CD4-positive, alpha-beta T cell treated with Interleukin-6 for 4 hours (primary cell): ENCODE data around the gene ALG13.
"Not testable (repeated sequence)": the region's sequence is repeated elsewhere in the genome, so short reads cannot be mapped to it uniquely, and the experiment has no call there.

Experiments used
- DNase-seq: peaks from one replicate; pipeline ENCODE4 v3.0.0-alpha.2; 2020; ENCODE audit warnings: mixed read lengths

The ALG13 gene

GRCh38 chrX:111761578-111762135, 80.7 kb downstream of the ALG13 start:
- DNase-seq: no peak

- no peak for DNase-seq
Measured at GRCh38 chrX:111778591-111778990, 97.6 kb downstream of the ALG13 start.

- DNase-seq: no peak
Measured at GRCh38 chrX:111779582-111779981, 98.6 kb downstream of the ALG13 start.

- DNase-seq: no peak
Measured at GRCh38 chrX:111784667-111785066, 103.7 kb downstream of the ALG13 start.

- DNase-seq: not testable (repeated sequence)
Measured at GRCh38 chrX:111790054-111790453, 109.1 kb downstream of the ALG13 start.
